Measurements from ENCODE around the gene CCL28. TPM values are rescaled to one million over a fixed set of nuclear protein-coding genes. Genes with fewer than 3 reads are reported as not detected.

The CCL28 gene
- total and polyA plus RNA-seq, 10 of the 15 experiments (the other 5 are each of a cell fraction or from before 2014, with no cell fraction given): 1.5 to 7.5 (median 4.4) TPM

DNA sequence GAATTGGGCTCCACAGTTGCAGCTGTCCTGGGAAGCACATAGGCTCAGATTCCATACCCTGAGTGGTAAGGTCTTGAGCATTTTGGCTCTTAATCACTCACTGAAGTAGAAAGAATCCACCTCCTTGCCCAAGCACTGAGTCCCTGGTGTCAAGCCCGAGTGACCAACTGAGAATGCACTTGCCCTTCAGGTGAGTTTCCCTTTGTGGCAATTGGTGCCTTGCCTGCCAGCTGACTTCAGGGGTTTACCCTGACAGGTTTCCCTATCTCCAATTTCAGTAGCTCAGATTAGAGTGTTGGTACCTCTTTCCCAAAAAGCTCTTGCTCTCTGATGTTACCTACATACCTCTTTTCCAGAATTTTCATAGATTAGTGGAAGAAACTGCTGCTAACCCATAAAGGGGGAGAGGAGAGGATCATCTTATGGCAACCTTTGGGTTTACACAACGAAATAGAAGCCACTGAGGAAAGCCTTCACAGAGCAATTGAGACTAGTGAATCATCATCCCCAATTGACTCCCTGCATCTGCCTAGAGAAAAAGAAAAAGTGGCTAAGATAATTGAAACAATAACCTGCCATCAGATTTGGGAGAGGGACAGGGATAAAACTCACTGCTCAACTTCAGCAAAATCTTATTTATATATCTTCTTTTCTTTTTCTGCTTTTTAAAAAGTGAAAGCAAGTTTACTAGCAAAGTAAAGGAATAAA lies 48.6 kb downstream of the CCL28 start:
- 6% methylated on average over 2 of the region's 2 CpGs for WGBS (ENCODE audit: insufficient coverage, insufficient replicate concordance, low lambda C conversion rate, missing lambda C conversion rate)
- H3K9me3 ChIP-seq (replicated peaks; ENCODE audit: control insufficient read depth, insufficient read depth, low read length): peaks cover 5% of the 10 kb centered on the region; the same call in 2 of the 3 replicates
- no peak overlapping the region for H2AFZ ChIP-seq (ENCODE audit: control insufficient read depth, low read depth, low read length)
- TF ChIP-seq KAT2A (conservative IDR thresholded peaks at IDR 0.05; ENCODE audit: control insufficient read depth, low read depth, low read length): no peak
- TF ChIP-seq ESRRA (IDR thresholded peaks at IDR 0.05; ENCODE audit: low read length): no peak
- TF ChIP-seq ZNF274 (IDR thresholded peaks at IDR 0.05; ENCODE audit: insufficient read depth, insufficient read length): no peak
- no peak for TF ChIP-seq SREBF1 (IDR thresholded peaks at IDR 0.05; ENCODE audit: low read length)
- TF ChIP-seq RB1 (IDR thresholded peaks at IDR 0.05; ENCODE audit: borderline replicate concordance): no peak
- TF ChIP-seq SPI1 (IDR thresholded peaks at IDR 0.05; ENCODE audit: borderline replicate concordance, insufficient read depth, low read depth, low read length): no peak
- TF ChIP-seq PML (IDR thresholded peaks at IDR 0.05; ENCODE audit: low read length): no peak
- TF ChIP-seq, protein P1, sequence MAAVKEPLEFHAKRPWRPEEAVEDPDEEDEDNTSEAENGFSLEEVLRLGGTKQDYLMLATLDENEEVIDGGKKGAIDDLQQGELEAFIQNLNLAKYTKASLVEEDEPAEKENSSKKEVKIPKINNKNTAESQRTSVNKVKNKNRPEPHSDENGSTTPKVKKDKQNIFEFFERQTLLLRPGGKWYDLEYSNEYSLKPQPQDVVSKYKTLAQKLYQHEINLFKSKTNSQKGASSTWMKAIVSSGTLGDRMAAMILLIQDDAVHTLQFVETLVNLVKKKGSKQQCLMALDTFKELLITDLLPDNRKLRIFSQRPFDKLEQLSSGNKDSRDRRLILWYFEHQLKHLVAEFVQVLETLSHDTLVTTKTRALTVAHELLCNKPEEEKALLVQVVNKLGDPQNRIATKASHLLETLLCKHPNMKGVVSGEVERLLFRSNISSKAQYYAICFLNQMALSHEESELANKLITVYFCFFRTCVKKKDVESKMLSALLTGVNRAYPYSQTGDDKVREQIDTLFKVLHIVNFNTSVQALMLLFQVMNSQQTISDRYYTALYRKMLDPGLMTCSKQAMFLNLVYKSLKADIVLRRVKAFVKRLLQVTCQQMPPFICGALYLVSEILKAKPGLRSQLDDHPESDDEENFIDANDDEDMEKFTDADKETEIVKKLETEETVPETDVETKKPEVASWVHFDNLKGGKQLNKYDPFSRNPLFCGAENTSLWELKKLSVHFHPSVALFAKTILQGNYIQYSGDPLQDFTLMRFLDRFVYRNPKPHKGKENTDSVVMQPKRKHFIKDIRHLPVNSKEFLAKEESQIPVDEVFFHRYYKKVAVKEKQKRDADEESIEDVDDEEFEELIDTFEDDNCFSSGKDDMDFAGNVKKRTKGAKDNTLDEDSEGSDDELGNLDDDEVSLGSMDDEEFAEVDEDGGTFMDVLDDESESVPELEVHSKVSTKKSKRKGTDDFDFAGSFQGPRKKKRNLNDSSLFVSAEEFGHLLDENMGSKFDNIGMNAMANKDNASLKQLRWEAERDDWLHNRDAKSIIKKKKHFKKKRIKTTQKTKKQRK (IDR thresholded peaks at IDR 0.05; ENCODE audit: low read depth, low read length): no peak
- TF ChIP-seq NR2C2 (IDR thresholded peaks at IDR 0.05; ENCODE audit: borderline replicate concordance, control insufficient read depth, insufficient read length, low read depth): no peak
- peak; percentile 44 for ATAC-seq
- CTCF ChIA-PET: no interaction called here
- no TSS peak for BruUV-seq (replicated peaks)
- H3K9ac ChIP-seq (ENCODE audit: control insufficient read depth, insufficient read depth, low read length): no peak overlapping the region
- intact Hi-C loops (cut with micrococcal nuclease; ENCODE audit: unreplicated experiment) (no loop called here), in situ Hi-C loops (cut with MboI) (no loop called here)
- no peak overlapping the region for H3K27ac ChIP-seq (ENCODE audit: control insufficient read depth, insufficient read depth)
- SMC1A ChIA-PET (ENCODE audit: uncharacterized antibody, unreplicated experiment): no interaction called here
- H3K27me3 ChIP-seq (replicated peaks in 1 of 2; ENCODE audit: control insufficient read depth in 2 of 2, insufficient read depth in 2 of 2, low read length in 1 of 2): no peaks in the 10 kb centered on the region
- H3K4me1 ChIP-seq (ENCODE audit: control insufficient read depth, insufficient read depth, low read length): no peaks in the 10 kb centered on the region
- H3K4me3 ChIP-seq: no peak overlapping the region
- no peaks in the 10 kb centered on the region for H3K36me3 ChIP-seq (ENCODE audit: control insufficient read depth in 2 of 2, insufficient read depth in 2 of 2, low read length in 1 of 2)
- no peak for DNase-seq (ENCODE audit: low read depth, low spot score)
- RAD21 ChIA-PET (ENCODE audit: unreplicated experiment): interaction anchor here (1.1 kb wide), 1 partner anchor 11 kb away, joined by 3 read pairs; no protein-coding TSS in a partner anchor
- H3K79me2 ChIP-seq (ENCODE audit: control insufficient read depth, insufficient read depth, low read length): no peaks in the 10 kb centered on the region
- no peak for FAIRE-seq
- POLR2A ChIA-PET: no interaction called here
- H3K4me2 ChIP-seq (ENCODE audit: control insufficient read depth, insufficient read depth): no peak overlapping the region
- H4K20me1 ChIP-seq (ENCODE audit: control insufficient read depth, insufficient read depth): no peaks in the 10 kb centered on the region
